Activated CD8-positive, alpha-beta T cell treated with anti-CD3 and anti-CD28 coated beads for 36 hours (primary cell): ENCODE results near the gene CYP2J2. TPM values are rescaled to one million over a fixed set of nuclear protein-coding genes. Genes with fewer than 3 reads are reported as not detected.
"Not testable (repeated sequence)": the region's sequence is repeated elsewhere in the genome, so short reads cannot be mapped to it uniquely, and the experiment has no call there.

Experiments
- ATAC-seq: fragments of 200-7000 bp; cut with Tn5 transposase; one replicate; pipeline ENCODE4 v1.10.0; 2021; ENCODE audit warnings: mild to moderate bottlenecking, moderate library complexity
- CTCF ChIA-PET: fragments of 350-600 bp; sonication (Branson Sonifier 250); formaldehyde crosslinking; loops from one replicate; lab custom pipeline; 2021; ENCODE audit warnings: antibody characterized with exemption; lab: Charles Lee
- POLR2A ChIA-PET: fragments of 350-600 bp; sonication (Branson Sonifier 250); formaldehyde crosslinking; loops from one replicate; lab custom pipeline; 2021; ENCODE audit warnings: antibody characterized with exemption; lab: Charles Lee
- DNase-seq: peaks from one replicate; pipeline ENCODE4 v3.0.0-alpha.2; 2020
- H3K27ac Mint-ChIP-seq: one replicate; pipeline ENCODE4 v1.8.0; 2021; ENCODE audit warnings: mild to moderate bottlenecking, mixed read lengths
- H3K27me3 Mint-ChIP-seq: one replicate; pipeline ENCODE4 v1.8.0; 2021; ENCODE audit warnings: mixed read lengths
- H3K36me3 Mint-ChIP-seq: one replicate; pipeline ENCODE4 v1.8.0; 2021; ENCODE audit warnings: low read depth, mixed read lengths
- H3K4me1 Mint-ChIP-seq: one replicate; pipeline ENCODE4 v1.8.0; 2021; ENCODE audit warnings: low read depth, mixed read lengths
- H3K4me3 Mint-ChIP-seq: one replicate; pipeline ENCODE4 v1.8.0; 2021; ENCODE audit warnings: mild to moderate bottlenecking, moderate library complexity, mixed read lengths
- H3K9me3 Mint-ChIP-seq: one replicate; pipeline ENCODE4 v1.8.0; 2021; ENCODE audit warnings: mixed read lengths
- intact Hi-C: fragments of 100-400 bp; cut with micrococcal nuclease; formaldehyde crosslinking; loops from one replicate; pipeline ENCODE4 v1.10.0; 2022
- total RNA-seq, 2 experiments: library from RNA; stranded (reverse); gene quantifications; one replicate each; pipeline ENCODE4 v1.2.3, GENCODE V29; 2021
- TF ChIP-seq, protein P1 (sequence below): fragments of 200-600 bp; IDR thresholded peaks from one replicate; pipeline ENCODE4 v1.8.0; 2022; ENCODE audit warnings: antibody characterized with exemption, mild to moderate bottlenecking

CYP2J2 gene
- total RNA-seq, 2 experiments from 2014 or later: 0.83 to 1.4 TPM

DNA sequence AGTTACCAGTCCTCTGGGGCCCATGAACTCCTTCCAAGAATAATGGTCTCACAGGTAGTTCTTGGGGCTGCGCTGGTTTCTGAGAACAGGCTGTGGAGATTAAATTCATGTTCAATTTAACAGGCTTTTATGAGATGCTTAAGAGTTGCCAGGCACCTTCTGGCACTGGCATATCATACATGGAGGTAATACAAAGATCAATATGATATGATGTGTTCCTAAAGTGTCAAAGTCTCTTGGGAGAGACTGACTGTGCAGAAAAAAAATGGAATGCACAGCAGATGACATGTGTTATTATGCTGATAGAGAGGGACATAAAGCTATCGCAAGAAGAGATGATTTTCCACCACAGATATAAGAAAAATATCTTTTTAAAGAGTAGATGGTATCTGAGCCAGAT, 6.8 kb downstream of the CYP2J2 start:
- ChIA-PET POLR2A (no interaction called here), CTCF (no interaction called here)
- Mint-ChIP-seq H3K36me3 (peaks cover 4% of the 10 kb centered on the region), H3K4me1 (no peaks in the 10 kb centered on the region), H3K27ac (no peak overlapping the region), H3K9me3 (peaks cover 7% of the 10 kb centered on the region), H3K4me3 (no peak overlapping the region), H3K27me3 (peaks cover 2% of the 10 kb centered on the region)
- DNase-seq (no peak), ATAC-seq (no peak)
- TF ChIP-seq, protein P1, sequence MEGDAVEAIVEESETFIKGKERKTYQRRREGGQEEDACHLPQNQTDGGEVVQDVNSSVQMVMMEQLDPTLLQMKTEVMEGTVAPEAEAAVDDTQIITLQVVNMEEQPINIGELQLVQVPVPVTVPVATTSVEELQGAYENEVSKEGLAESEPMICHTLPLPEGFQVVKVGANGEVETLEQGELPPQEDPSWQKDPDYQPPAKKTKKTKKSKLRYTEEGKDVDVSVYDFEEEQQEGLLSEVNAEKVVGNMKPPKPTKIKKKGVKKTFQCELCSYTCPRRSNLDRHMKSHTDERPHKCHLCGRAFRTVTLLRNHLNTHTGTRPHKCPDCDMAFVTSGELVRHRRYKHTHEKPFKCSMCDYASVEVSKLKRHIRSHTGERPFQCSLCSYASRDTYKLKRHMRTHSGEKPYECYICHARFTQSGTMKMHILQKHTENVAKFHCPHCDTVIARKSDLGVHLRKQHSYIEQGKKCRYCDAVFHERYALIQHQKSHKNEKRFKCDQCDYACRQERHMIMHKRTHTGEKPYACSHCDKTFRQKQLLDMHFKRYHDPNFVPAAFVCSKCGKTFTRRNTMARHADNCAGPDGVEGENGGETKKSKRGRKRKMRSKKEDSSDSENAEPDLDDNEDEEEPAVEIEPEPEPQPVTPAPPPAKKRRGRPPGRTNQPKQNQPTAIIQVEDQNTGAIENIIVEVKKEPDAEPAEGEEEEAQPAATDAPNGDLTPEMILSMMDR: no peak
- intact Hi-C loops: no loop called here

DNA sequence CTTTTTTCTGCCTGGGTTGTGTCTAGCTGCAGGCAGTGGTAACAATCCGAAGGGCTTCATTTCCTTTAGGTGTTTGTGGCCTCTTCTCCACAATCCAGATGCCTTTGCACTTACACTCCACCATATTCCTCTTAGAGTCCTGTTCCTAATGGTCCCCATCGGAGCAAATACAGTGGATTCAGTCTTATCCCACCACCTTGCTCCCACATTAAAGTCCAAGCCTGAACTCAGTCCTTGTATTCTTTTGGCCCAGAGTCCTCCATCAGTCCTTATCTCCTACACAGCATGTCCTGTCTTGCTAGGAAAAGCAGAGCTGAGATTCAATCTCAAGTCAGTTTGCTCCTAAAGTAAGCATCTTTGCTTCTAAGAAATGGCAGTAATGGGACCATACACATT, 8.8 kb downstream of the CYP2J2 start:
- TF ChIP-seq, protein P1: no peak
- ChIA-PET CTCF (no interaction called here), POLR2A (no interaction called here)
- ATAC-seq: no peak
- Mint-ChIP-seq H3K36me3 (no peaks in the 10 kb centered on the region), H3K27me3 (peaks cover 2% of the 10 kb centered on the region), H3K4me3 (no peak overlapping the region), H3K9me3 (no peaks in the 10 kb centered on the region), H3K27ac (no peak overlapping the region), H3K4me1 (no peaks in the 10 kb centered on the region)
- no peak for DNase-seq
- intact Hi-C loops: no loop called here

DNA sequence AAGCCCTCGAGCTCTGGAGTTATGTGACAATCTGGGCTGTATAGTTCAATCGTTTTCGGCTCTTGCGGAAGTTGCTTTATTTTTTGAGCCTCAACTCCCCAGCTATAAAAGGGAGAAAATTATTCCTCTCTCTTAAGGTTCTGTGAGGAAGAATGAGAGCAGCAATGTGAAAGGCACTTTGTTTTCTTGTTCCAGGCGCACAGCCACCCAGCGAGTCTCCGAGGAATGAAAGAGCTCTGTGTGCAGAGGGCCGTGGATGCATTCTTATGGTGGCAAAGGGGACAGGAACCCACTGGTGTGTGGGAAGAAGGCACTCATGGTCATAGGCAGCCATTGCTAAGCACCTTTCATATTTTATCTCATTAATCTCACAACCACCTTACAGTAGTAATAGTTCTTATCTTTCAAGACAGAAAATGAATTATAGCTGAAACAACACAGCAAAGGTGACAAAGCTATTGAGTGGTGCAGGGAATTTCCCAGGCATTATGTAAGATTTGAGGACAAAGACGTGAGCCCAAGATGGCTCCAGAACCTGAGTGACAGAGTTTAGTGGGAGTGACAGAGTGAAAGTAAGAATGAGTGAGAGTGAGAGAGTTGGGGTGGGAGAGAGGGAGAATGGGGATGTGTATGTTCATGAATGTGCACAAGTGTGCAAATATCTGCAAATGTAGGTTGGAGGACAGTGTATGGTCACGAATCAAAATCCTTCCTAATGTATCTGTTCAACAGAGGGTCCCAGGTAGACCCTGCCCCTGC, 9.4 kb downstream of the CYP2J2 start:
- Mint-ChIP-seq H3K27ac (no peak overlapping the region), H3K27me3 (peaks cover 2% of the 10 kb centered on the region), H3K9me3 (no peaks in the 10 kb centered on the region), H3K36me3 (no peaks in the 10 kb centered on the region), H3K4me3 (no peak overlapping the region), H3K4me1 (no peaks in the 10 kb centered on the region)
- intact Hi-C loops: no loop called here
- no peak for DNase-seq
- POLR2A ChIA-PET: no interaction called here
- TF ChIP-seq, protein P1: no peak
- ATAC-seq: no peak
- CTCF ChIA-PET: interaction anchor here (1.2 kb wide), 1 partner anchor 30 kb away, joined by 4 read pairs; no protein-coding TSS in a partner anchor

DNA sequence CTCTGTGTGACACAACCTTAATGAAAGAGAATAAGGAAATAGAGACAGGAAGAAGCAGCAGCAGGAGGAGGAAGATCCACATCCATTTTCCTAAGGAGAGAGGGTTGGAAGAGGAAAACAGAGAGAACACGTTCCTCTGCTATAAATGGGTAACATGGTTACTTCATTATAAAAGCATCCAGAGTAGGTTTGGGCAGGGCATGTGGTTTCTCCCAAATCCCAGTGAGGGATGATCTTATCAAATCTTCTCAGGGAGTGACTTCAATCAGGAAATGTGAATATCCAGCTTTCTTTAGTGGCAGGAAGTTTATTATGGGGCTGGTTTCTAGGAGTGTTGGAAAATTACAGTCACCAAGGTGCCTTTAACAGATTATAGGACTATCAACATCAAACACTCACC, 11.1 kb downstream of the CYP2J2 start:
- CTCF ChIA-PET: interaction anchor here (1.0 kb wide), 1 partner anchor 32 kb away, joined by 3 read pairs; no protein-coding TSS in a partner anchor

DNA sequence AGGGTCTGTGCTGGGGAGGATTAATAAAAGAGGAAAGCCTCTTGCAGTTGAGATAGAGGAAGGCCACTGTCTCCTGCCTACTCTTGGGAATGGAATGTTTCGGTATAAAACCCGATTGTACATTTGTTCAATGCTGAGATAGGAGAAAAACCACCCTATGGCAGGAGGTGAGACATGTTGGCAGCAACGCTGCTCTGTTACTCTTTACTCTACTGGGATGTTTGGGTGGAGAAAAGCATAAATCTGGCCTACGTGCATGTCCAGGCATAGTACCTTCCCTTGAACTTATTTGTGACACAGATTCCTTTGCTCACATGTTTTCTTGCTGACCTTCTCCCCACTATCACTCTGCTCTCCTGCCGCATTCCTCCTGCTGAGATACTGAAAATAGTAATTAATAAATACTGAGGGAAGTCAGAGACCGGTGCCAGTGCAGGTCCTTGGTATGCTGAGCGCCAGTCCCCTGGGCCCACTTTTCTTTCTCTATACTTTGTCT, 11.7 kb downstream of the CYP2J2 start:
- POLR2A ChIA-PET, intact Hi-C loops, H3K36me3 Mint-ChIP-seq, H3K27ac Mint-ChIP-seq, ATAC-seq, H3K9me3 Mint-ChIP-seq, H3K4me3 Mint-ChIP-seq, H3K4me1 Mint-ChIP-seq, H3K27me3 Mint-ChIP-seq, DNase-seq, CTCF ChIA-PET: not testable (repeated sequence)

More for the DNA sequence above, 11.1 kb downstream of the CYP2J2 start:
- DNase-seq: no peak
- H3K4me3 Mint-ChIP-seq: no peak overlapping the region
- peaks cover 3% of the 10 kb centered on the region for H3K36me3 Mint-ChIP-seq
- H3K9me3 Mint-ChIP-seq: no peaks in the 10 kb centered on the region
- no peaks in the 10 kb centered on the region for H3K4me1 Mint-ChIP-seq
- intact Hi-C loops: no loop called here
- H3K27ac Mint-ChIP-seq: no peak overlapping the region
- peaks cover 2% of the 10 kb centered on the region for H3K27me3 Mint-ChIP-seq
- no peak for ATAC-seq
- TF ChIP-seq, protein P1: no peak
- POLR2A ChIA-PET: no interaction called here
